Measurements from ENCODE around the gene RXFP2. TPM values are rescaled to one million over a fixed set of nuclear protein-coding genes. Genes with fewer than 3 reads are reported as not detected.

RXFP2 gene
- not detected in 2 replicates for total RNA-seq

GRCh38 chr13:31739226-31739625 is at the start of gene RXFP2:
RXFP2 (plus strand) TSS chr13:31739526; CDS start chr13:31739613, 87 bp downstream.

